Sigmoid colon (tissue), 7 donors: Measurements from ENCODE around the gene PSMC2. TPM values are rescaled to one million over a fixed set of nuclear protein-coding genes. Genes with fewer than 3 reads are reported as not detected.
A peak's percentile ranks its signal among the peaks of the same experiment; 100 is the strongest.

ENCODE experiments used
- DNase-seq: peaks from one replicate; pipeline ENCODE4 v3.0.0-alpha.2; 2019
- H3K27ac ChIP-seq, 4 donors: fragments of 200-600 bp; sonication (generic); one replicate each; pipeline ENCODE4 v1.5.1; 2016 to 2019; ENCODE audit warnings: mild to moderate bottlenecking in 1 of 4
- H3K27me3 ChIP-seq, 3 donors: fragments of 200-600 bp; sonication (generic); one replicate each; pipeline ENCODE4 v1.5.1; 2019; ENCODE audit warnings: mild to moderate bottlenecking in 1 of 3
- H3K36me3 ChIP-seq, 4 donors: fragments of 200-600 bp; sonication (generic); one replicate each; pipeline ENCODE4 v1.5.1; 2016 to 2019
- H3K4me1 ChIP-seq, 4 donors: fragments of 200-600 bp; sonication (generic); one replicate each; pipeline ENCODE4 v1.5.1; 2017 to 2019
- H3K4me3 ChIP-seq, 4 donors: fragments of 200-600 bp; sonication (generic); one replicate each; pipeline ENCODE4 v1.5.1; 2017 to 2019; ENCODE audit warnings: mild to moderate bottlenecking in 2 of 4, moderate library complexity in 1 of 4
- H3K9me3 ChIP-seq, 4 donors: fragments of 200-600 bp in 3 of 4; sonication (generic) in 3 of 4; one replicate each; pipeline versions ENCODE4 v1.5.1 to v1.6.1; 2013 to 2019
- CTCF ChIP-seq, 4 experiments: fragments of 450-650 bp in 3 of 4; fragments of 200-600 bp in 1 of 4; IDR thresholded peaks; one replicate each; pipeline ENCODE4 v1.5.1; 2016 to 2019; ENCODE audit warnings: antibody characterized with exemption in 4 of 4, mild to moderate bottlenecking in 3 of 4, moderate library complexity in 2 of 4
- EP300 ChIP-seq, 4 donors: sonication (generic); formaldehyde crosslinking; IDR thresholded peaks; one replicate each; pipeline ENCODE4 v1.6.1; 2017; ENCODE audit warnings: antibody characterized with exemption in 4 of 4
- POLR2A ChIP-seq, 2 donors: fragments of 450-650 bp; IDR thresholded peaks; one replicate each; pipeline ENCODE4 v1.6.1; 2016; ENCODE audit warnings: antibody characterized with exemption in 2 of 2, mild to moderate bottlenecking in 2 of 2, moderate library complexity in 2 of 2
- POLR2AphosphoS5 ChIP-seq, 4 donors: sonication (generic); formaldehyde crosslinking; IDR thresholded peaks; one replicate each; pipeline ENCODE4 v1.6.1; 2017; ENCODE audit warnings: antibody characterized with exemption in 4 of 4
- WGBS, 2 donors: extraction: QIAGEN DNeasy Blood & Tissue Kit; methylation state at CpG; one replicate each; pipeline ENCODE4 v1.1.7; 2013; 5-methylcytosine and 5-hydroxymethylcytosine counted together
- intact Hi-C: fragments of 100-400 bp; cut with DNase I; formaldehyde crosslinking; loops from one replicate; pipeline ENCODE4 v1.15.1; 2023
- polyA plus RNA-seq, 3 donors: library from polyadenylated mRNA; stranded (reverse); fragments of 200-250 nt; gene quantifications; one replicate each; pipeline ENCODE4 v1.2.3, GENCODE V29; 2013
- total RNA-seq, 4 donors: library from RNA; depleted of rRNA; stranded (reverse); fragments of >200 nt; gene quantifications; one replicate each; pipeline ENCODE4 v1.1.0, GENCODE V29; 2016
- donor health status: healthy with polysubstance abuse.
- donor health status: Bipolar disorder and iron deficiency.
- donor health status: healthy.

The PSMC2 gene
- total and polyA plus RNA-seq, 7 donors: 46.0 to 119 (median 92.5) TPM

DNA sequence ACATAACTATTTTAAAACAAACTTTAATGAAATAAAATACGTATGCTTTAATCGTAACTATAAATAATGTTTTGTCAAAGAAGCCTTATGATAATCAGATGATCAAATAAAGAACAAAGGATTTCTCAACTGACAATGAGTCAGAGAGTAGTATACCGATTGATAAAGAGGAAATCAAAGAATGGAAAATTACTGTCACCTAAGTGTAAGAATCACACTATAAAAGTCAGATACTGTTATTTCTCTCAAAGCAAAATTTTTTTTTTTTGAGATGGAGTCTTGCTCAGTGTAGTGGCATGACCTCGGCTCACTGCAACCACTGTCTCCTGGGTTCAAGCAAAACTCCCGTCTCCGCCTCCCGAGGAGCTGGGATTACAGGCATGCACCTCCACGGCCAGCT, 21.7 kb upstream of the PSMC2 start:
- peaks cover 4 to 80% (median 16%) of the 10 kb centered on the region in 4 donors for H3K36me3 ChIP-seq
- 88 to 94% methylated on average over 8 of the region's 8 CpGs for WGBS, 2 donors

GRCh38 chr7:103336761-103337160, 10.7 kb upstream of the PSMC2 start:
- no peak for TF ChIP-seq POLR2AphosphoS5 (IDR thresholded peaks at IDR 0.05)
- TF ChIP-seq CTCF (IDR thresholded peaks at IDR 0.05): no peak
- TF ChIP-seq EP300 (IDR thresholded peaks at IDR 0.05): no peak
- TF ChIP-seq POLR2A (IDR thresholded peaks at IDR 0.05): no peak
- Histone ChIP-seq H3K36me3 (peaks cover 8 to 82% (median 17%) of the 10 kb centered on the region in 4 donors), H3K4me3 (no peak overlapping the region), H3K27me3 (no peaks in the 10 kb centered on the region), H3K9me3 (no peaks in the 10 kb centered on the region), H3K27ac (no peak overlapping the region), H3K4me1 (peaks cover 0 to 3% (median 0%) of the 10 kb centered on the region in 4 donors)
- DNase-seq: no peak
- 91 to 96% methylated on average over 2 of the region's 2 CpGs for WGBS, 2 donors
- intact Hi-C loops: no loop called here

More for the DNA sequence above, 21.7 kb upstream of the PSMC2 start:
- H3K27ac ChIP-seq: no peak overlapping the region
- no peaks in the 10 kb centered on the region for H3K27me3 ChIP-seq
- intact Hi-C loops: no loop called here
- no peaks in the 10 kb centered on the region for H3K9me3 ChIP-seq
- no peaks in the 10 kb centered on the region for H3K4me1 ChIP-seq
- TF ChIP-seq CTCF (IDR thresholded peaks at IDR 0.05) (no peak), EP300 (IDR thresholded peaks at IDR 0.05) (no peak), POLR2AphosphoS5 (IDR thresholded peaks at IDR 0.05) (no peak), POLR2A (IDR thresholded peaks at IDR 0.05) (no peak)
- no peak overlapping the region for H3K4me3 ChIP-seq
- DNase-seq: no peak

DNA sequence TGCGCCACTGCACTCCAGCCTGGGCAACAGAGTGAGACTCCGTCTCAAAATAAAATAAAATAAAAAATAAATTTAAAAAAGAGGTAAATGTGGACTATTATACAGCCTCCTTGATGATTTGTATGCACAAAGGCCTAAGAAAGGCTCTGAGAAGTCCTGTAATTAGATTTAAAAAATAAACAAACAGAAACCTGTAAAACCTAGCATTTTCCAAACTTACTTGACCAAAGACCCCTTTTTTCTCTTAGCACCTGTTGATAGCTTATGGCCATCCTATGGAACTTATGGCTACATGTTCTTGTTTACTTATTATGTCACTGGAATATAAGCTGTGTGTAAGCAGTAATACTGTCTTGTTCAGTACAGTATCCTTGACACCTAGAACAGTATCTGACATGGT, 8.6 kb upstream of the PSMC2 start:
- Histone ChIP-seq H3K27ac (no peak overlapping the region), H3K4me3 (no peak overlapping the region), H3K9me3 (no peaks in the 10 kb centered on the region), H3K36me3 (peaks cover 8 to 75% (median 17%) of the 10 kb centered on the region in 4 donors), H3K27me3 (no peaks in the 10 kb centered on the region), H3K4me1 (peaks cover 0 to 16% (median 12%) of the 10 kb centered on the region in 4 donors)
- DNase-seq: no peak
- TF ChIP-seq POLR2A (IDR thresholded peaks at IDR 0.05): no peak
- TF ChIP-seq CTCF (IDR thresholded peaks at IDR 0.05): no peak
- TF ChIP-seq POLR2AphosphoS5 (IDR thresholded peaks at IDR 0.05): no peak
- no peak for TF ChIP-seq EP300 (IDR thresholded peaks at IDR 0.05)
- intact Hi-C loops: no loop called here
- WGBS, 2 donors: 96 to 97% methylated on average over 2 of the region's 2 CpGs

- Histone ChIP-seq H3K4me3 (no peak overlapping the region), H3K27ac (no peak overlapping the region), H3K4me1 (peaks cover 0 to 23% (median 18%) of the 10 kb centered on the region in 4 donors), H3K27me3 (no peaks in the 10 kb centered on the region), H3K9me3 (no peaks in the 10 kb centered on the region), H3K36me3 (peaks cover 8 to 50% (median 16%) of the 10 kb centered on the region in 4 donors)
- no peak for DNase-seq
- intact Hi-C loops: loop anchor here (10.0 kb wide), 1 partner anchor 267 kb away; the partner anchor contains the start of genes ARMC10 and FBXL13
- WGBS, 2 donors: 90 to 92% methylated on average over 2 of the region's 2 CpGs
- no peak for TF ChIP-seq POLR2A (IDR thresholded peaks at IDR 0.05)
- no peak for TF ChIP-seq CTCF (IDR thresholded peaks at IDR 0.05)
- TF ChIP-seq EP300 (IDR thresholded peaks at IDR 0.05): no peak
- no peak for TF ChIP-seq POLR2AphosphoS5 (IDR thresholded peaks at IDR 0.05)
These were observed 6.0 kb upstream of the PSMC2 start for GRCh38 chr7:103341466-103341865.

GRCh38 chr7:103343332-103343731, 4.1 kb upstream of the PSMC2 start:
- Histone ChIP-seq H3K4me3 (peak overlapping the region in 3 of 4 donors; percentile 76 to 92 (median 77)), H3K4me1 (peaks cover 0 to 32% (median 26%) of the 10 kb centered on the region in 4 donors), H3K9me3 (no peaks in the 10 kb centered on the region), H3K36me3 (peaks cover 0 to 31% (median 8%) of the 10 kb centered on the region in 4 donors), H3K27ac (peak overlapping the region in 3 of 4 donors; percentile 83 to 86 (median 84)), H3K27me3 (no peaks in the 10 kb centered on the region)
- DNase-seq: no peak
- intact Hi-C loops: loop anchor here (10.0 kb wide), 1 partner anchor 269 kb away; the partner anchor contains the start of genes ARMC10 and FBXL13
- TF ChIP-seq EP300 (IDR thresholded peaks at IDR 0.05) (no peak), POLR2A (IDR thresholded peaks at IDR 0.05) (no peak), CTCF (IDR thresholded peaks at IDR 0.05) (no peak), POLR2AphosphoS5 (IDR thresholded peaks at IDR 0.05) (no peak)
